Tibial artery (tissue), 4 donors: ENCODE results near the gene SUSD6.

Source experiments
- DNase-seq, 2 donors: peaks; one replicate each; pipeline ENCODE4 v3.0.0-alpha.2; 2019
- H3K27ac ChIP-seq, 2 donors: fragments of 200-600 bp; sonication (generic) in 1 of 2; 1 replicate in 1 of 2; 2 replicates in 1 of 2; pipeline ENCODE4 v1.5.1; 2018 to 2019; ENCODE audit warnings: mild to moderate bottlenecking in 1 of 2
- H3K27me3 ChIP-seq, 2 donors: fragments of 200-600 bp; sonication (generic) in 1 of 2; one replicate each; pipeline versions ENCODE4 v1.5.1 to v1.6.0; 2016 to 2019
- H3K36me3 ChIP-seq, 3 donors: fragments of 200-600 bp; sonication (generic) in 2 of 3; one replicate each; pipeline ENCODE4 v1.5.1; 2016 to 2019; ENCODE audit warnings: mild to moderate bottlenecking in 2 of 3
- H3K4me1 ChIP-seq, 4 donors: fragments of 200-600 bp; sonication (generic) in 2 of 4; 1 replicate in 3 of 4; 2 replicates in 1 of 4; pipeline ENCODE4 v1.5.1; 2016 to 2019
- H3K4me3 ChIP-seq, 2 donors: fragments of 200-600 bp; sonication (generic) in 1 of 2; 1 replicate in 1 of 2; 2 replicates in 1 of 2; pipeline ENCODE4 v1.5.1; 2018 to 2019; ENCODE audit warnings: mild to moderate bottlenecking in 2 of 2
- H3K9me3 ChIP-seq, 3 donors: fragments of 200-600 bp; sonication (generic) in 1 of 3; one replicate each; pipeline ENCODE4 v1.5.1; 2016 to 2019
- intact Hi-C: fragments of 100-400 bp; cut with DNase I; formaldehyde crosslinking; loops from one replicate; pipeline ENCODE4 v1.15.0; 2023; ENCODE audit warnings: low total_unique reads
- TF ChIP-seq, protein P1 (sequence below), 2 experiments: fragments of 200-600 bp in 1 of 2; fragments of 450-650 bp in 1 of 2; IDR thresholded peaks; one replicate each; pipeline ENCODE4 v1.5.1; 2017 to 2019; ENCODE audit warnings: antibody characterized with exemption in 2 of 2, mild to moderate bottlenecking in 1 of 2, moderate library complexity in 1 of 2

SUSD6 gene

DNA sequence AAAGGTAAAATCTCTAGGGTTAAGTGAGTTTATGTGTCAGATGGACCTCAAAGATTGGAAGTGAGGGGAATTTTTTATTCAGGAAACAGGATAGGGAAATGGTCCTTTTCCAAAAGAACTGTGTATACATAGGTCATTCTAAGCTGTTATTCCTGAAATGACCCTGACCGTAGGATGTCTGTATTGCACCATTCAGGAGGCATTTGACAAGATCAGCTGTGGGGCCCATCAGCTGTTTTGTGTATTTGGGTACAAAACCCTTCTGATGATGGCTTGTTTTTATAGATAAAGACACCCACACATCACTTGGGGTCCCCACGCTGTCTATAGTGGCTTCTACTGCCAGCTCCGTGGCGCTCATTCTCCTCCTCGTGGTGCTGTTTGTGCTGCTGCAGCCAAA is 92.9 kb downstream of the SUSD6 start:
- H3K36me3 ChIP-seq: peaks cover 22 to 40% (median 29%) of the 10 kb centered on the region in 3 donors
- TF ChIP-seq, protein P1, sequence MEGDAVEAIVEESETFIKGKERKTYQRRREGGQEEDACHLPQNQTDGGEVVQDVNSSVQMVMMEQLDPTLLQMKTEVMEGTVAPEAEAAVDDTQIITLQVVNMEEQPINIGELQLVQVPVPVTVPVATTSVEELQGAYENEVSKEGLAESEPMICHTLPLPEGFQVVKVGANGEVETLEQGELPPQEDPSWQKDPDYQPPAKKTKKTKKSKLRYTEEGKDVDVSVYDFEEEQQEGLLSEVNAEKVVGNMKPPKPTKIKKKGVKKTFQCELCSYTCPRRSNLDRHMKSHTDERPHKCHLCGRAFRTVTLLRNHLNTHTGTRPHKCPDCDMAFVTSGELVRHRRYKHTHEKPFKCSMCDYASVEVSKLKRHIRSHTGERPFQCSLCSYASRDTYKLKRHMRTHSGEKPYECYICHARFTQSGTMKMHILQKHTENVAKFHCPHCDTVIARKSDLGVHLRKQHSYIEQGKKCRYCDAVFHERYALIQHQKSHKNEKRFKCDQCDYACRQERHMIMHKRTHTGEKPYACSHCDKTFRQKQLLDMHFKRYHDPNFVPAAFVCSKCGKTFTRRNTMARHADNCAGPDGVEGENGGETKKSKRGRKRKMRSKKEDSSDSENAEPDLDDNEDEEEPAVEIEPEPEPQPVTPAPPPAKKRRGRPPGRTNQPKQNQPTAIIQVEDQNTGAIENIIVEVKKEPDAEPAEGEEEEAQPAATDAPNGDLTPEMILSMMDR (IDR thresholded peaks at IDR 0.05): no peak
- no peak overlapping the region for H3K27ac ChIP-seq
- intact Hi-C loops: no loop called here
- H3K9me3 ChIP-seq: no peaks in the 10 kb centered on the region
- peaks cover 0 to 28% (median 17%) of the 10 kb centered on the region in 4 donors for H3K4me1 ChIP-seq
- H3K4me3 ChIP-seq: no peak overlapping the region
- H3K27me3 ChIP-seq: no peaks in the 10 kb centered on the region
- no peak for DNase-seq

DNA sequence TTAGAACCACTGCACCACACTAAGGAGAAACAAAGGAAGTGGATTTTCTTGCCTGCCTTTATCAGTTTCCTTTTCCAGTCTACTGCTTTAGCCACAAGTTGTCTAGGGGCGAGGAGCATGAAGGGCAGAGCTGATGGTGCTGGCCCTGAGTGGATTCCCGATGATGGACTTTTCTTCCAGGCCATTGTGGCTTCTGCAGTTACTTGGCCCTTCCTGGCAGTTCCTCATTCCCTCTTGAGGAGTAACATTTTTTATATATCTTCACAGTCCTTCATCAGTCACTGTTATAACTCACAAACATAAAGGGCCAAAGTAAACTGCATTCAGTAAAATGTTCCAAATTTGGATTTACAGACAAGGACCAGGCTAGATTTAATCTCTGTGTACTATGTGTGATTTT is 94.3 kb downstream of the SUSD6 start:
- H3K36me3 ChIP-seq: peaks cover 32 to 54% (median 34%) of the 10 kb centered on the region in 3 donors
- no peak overlapping the region for H3K4me3 ChIP-seq
- intact Hi-C loops: no loop called here
- no peaks in the 10 kb centered on the region for H3K27me3 ChIP-seq
- H3K9me3 ChIP-seq: no peaks in the 10 kb centered on the region
- H3K4me1 ChIP-seq: peaks cover 0 to 24% (median 17%) of the 10 kb centered on the region in 4 donors
- TF ChIP-seq, protein P1 (IDR thresholded peaks at IDR 0.05): no peak
- no peak for DNase-seq
- H3K27ac ChIP-seq: peak overlapping the region in 1 of 2 donors; percentile 27

DNA sequence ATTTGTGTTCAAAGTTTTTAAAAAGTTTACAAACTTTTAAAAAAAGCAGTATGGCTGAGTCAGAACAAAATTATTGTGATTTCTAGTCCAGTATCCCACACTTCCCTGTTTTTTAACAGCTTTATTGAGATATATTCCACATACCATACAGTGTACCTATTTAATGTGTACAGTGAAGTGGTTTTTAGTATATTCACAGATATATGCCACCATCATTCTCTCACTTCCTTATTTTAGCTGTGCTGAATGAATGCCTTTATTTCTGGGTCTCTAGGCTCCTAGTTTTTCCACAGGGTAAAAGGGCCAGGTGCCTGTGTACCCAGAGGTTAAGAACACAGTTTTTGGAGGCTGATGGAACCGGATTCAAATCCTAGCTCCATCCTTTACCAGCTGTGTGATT is 96.7 kb downstream of the SUSD6 start:
- DNase-seq: no peak
- intact Hi-C loops: no loop called here
- Histone ChIP-seq H3K36me3 (peaks cover 39 to 65% (median 40%) of the 10 kb centered on the region in 3 donors), H3K4me1 (peaks cover 0 to 42% (median 36%) of the 10 kb centered on the region in 4 donors), H3K4me3 (no peak overlapping the region), H3K27me3 (no peaks in the 10 kb centered on the region), H3K9me3 (no peaks in the 10 kb centered on the region), H3K27ac (no peak overlapping the region)
- TF ChIP-seq, protein P1 (IDR thresholded peaks at IDR 0.05): no peak

DNA sequence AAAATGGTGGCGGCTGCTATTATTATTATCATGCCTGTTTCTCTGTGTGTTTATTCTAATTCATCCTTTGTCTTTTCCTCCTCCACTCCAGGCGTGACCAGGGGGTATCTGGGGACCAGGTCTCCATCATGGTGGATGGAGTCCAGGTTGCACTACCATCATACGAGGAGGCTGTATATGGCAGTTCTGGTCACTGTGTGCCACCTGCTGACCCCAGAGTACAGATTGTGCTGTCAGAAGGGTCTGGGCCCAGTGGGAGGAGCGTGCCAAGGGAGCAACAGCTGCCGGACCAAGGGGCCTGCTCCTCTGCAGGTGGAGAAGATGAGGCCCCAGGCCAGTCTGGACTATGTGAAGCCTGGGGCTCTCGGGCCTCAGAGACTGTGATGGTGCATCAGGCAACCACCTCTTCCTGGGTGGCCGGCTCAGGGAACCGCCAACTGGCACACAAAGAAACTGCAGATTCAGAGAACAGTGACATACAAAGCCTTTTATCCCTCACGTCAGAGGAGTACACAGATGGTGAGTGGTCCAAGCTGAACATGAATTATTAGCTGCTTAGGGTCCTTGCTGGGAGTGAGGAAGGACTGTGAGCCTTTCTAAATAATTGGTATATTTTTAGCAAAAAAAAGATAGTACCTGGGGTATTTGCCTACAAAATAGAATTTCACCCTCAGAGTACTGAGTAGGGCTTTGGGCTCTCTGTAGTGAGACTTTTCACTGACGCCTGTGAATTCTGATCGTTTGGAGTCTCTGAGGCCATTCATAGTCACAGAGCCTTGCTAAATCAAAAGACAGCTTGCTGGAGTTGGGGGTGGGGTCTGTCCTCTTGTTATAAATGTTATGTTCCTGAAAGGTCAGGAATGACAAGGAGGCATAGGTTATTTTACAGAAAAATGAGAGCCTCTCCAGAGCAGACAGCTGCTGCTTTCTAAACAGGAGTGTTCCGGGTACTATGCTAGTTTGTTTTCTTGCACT is 97.5 kb downstream of the SUSD6 start:
- no peak for DNase-seq
- peaks cover 0 to 49% (median 41%) of the 10 kb centered on the region in 4 donors for H3K4me1 ChIP-seq
- intact Hi-C loops: no loop called here
- TF ChIP-seq, protein P1 (IDR thresholded peaks at IDR 0.05): no peak
- peaks cover 35 to 58% (median 40%) of the 10 kb centered on the region in 3 donors for H3K36me3 ChIP-seq
- no peak overlapping the region for H3K4me3 ChIP-seq
- no peak overlapping the region for H3K27ac ChIP-seq
- H3K27me3 ChIP-seq: no peaks in the 10 kb centered on the region
- H3K9me3 ChIP-seq: no peaks in the 10 kb centered on the region

DNA sequence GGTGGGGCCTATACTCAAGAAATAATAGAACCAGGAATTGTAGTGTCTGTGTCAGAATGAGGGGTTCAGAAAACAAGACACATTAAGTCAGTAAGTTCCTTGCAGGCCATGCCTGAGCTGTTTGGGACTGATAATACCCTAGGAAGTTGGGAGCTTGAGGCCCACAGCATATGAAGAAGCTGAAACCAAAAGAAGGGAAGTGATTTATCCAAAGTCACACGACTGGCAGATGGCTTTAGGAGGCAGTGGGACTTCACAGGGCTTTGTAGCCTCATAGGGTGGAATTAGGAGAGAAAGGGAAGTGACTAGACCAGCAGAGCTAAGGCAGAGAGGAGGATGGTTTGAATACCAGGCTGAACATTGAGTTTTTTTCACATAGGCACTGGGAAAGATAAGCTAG is 99.0 kb downstream of the SUSD6 start:
- Histone ChIP-seq H3K4me3 (no peak overlapping the region), H3K27ac (no peak overlapping the region), H3K9me3 (no peaks in the 10 kb centered on the region), H3K36me3 (peaks cover 25 to 52% (median 29%) of the 10 kb centered on the region in 3 donors), H3K27me3 (no peaks in the 10 kb centered on the region), H3K4me1 (peaks cover 0 to 52% (median 39%) of the 10 kb centered on the region in 4 donors)
- TF ChIP-seq, protein P1 (IDR thresholded peaks at IDR 0.05): no peak
- no peak for DNase-seq
- intact Hi-C loops: no loop called here
